K562 (cell line): ENCODE results near the gene CD19. TPM values are rescaled to one million over a fixed set of nuclear protein-coding genes. Genes with fewer than 3 reads are reported as not detected.

Experiments used
- ATAC-seq: fragments of 200-7000 bp; cut with Tn5 transposase; 3 replicates; pipeline ENCODE4 v1.9.1; 2020; ENCODE audit warnings: moderate library complexity
- BruUV-seq: library from RNA; stranded (reverse); fragments of 400-500 nt; replicated peaks from 2 replicates; lab custom pipeline; 2021; lab: Mats Ljungman, UMichigan
- CTCF ChIA-PET: fragments of 300-600 bp; formaldehyde crosslinking; extraction: SDS; loops from one replicate; lab custom pipeline; 2021; ENCODE audit warnings: low intra/inter-chr PET ratio; lab: Yijun Ruan, JAX
- POLR2A ChIA-PET: fragments of 300-600, 350-650 bp; sonication (Branson Sonifier 250); formaldehyde crosslinking; extraction: SDS; loops from one replicate; lab custom pipeline; 2021; ENCODE audit warnings: antibody characterized with exemption, inconsistent platforms; lab: Yijun Ruan, JAX
- DNase-seq, 4 experiments: peaks; one replicate each; pipeline versions ENCODE4 v3.0.0 to v3.0.0-alpha.2; 2011 to 2018; ENCODE audit warnings: low spot score in 3 of 4, mixed read lengths in 3 of 4; ENCODE audit errors: extremely low read depth in 1 of 4
- FAIRE-seq: peaks from 2 replicates; lab custom pipeline; 2011; peaks lifted over from hg19 to GRCh38; lab: Jason Lieb, UNC
- H2AFZ ChIP-seq: 2 replicates; pipeline ENCODE4 v1.6.0; 2011; ENCODE audit warnings: low read depth, low read length, control low read depth, inconsistent platforms
- H3K27ac ChIP-seq: fragments of 200-600 bp; 3 replicates; pipeline ENCODE4 v1.8.0; 2011; ENCODE audit warnings: low read depth, mild to moderate bottlenecking, control low read depth, inconsistent platforms, low read length, moderate library complexity, mixed read lengths; ENCODE audit errors: extremely low read depth
- H3K27me3 ChIP-seq, 2 experiments: fragments of 300-600 bp in 1 of 2; 2 replicates in 1 of 2; 3 replicates in 1 of 2; pipeline versions ENCODE4 v1.6.0 to v1.8.0; 2011; ENCODE audit warnings: inconsistent platforms in 2 of 2, low read length in 2 of 2, mild to moderate bottlenecking in 1 of 2, mixed read lengths in 1 of 2, moderate library complexity in 1 of 2; ENCODE audit not compliant: control insufficient read depth in 2 of 2, insufficient read depth in 2 of 2
- H3K36me3 ChIP-seq: fragments of 300-600 bp; 3 replicates; pipeline ENCODE4 v1.8.0; 2011; ENCODE audit warnings: mild to moderate bottlenecking, low read length, inconsistent platforms; ENCODE audit not compliant: control insufficient read depth, insufficient read depth
- H3K4me1 ChIP-seq, 2 experiments: fragments of 200-600 bp in 1 of 2; replicated peaks in 1 of 2; 2 replicates in 1 of 2; 3 replicates in 1 of 2; pipeline versions ENCODE4 v1.5.1 to v1.8.0; 2011; ENCODE audit warnings: inconsistent platforms in 2 of 2, low read length in 2 of 2, mild to moderate bottlenecking in 1 of 2, mixed read lengths in 1 of 2, moderate library complexity in 1 of 2; ENCODE audit not compliant: control insufficient read depth in 2 of 2, insufficient read depth in 2 of 2
- H3K4me2 ChIP-seq: 2 replicates; pipeline ENCODE4 v1.6.1; 2011; ENCODE audit warnings: low read length, control low read depth, inconsistent platforms, mixed read lengths; ENCODE audit not compliant: insufficient read depth
- H3K4me3 ChIP-seq: fragments of 200-600 bp; sonication (generic), shearing (Covaris generic); 2 replicates; pipeline ENCODE4 v1.5.1; 2016; ENCODE audit warnings: control low read depth, inconsistent platforms
- H3K79me2 ChIP-seq: fragments of 200-600 bp; 3 replicates; pipeline ENCODE4 v1.8.0; 2011; ENCODE audit warnings: low read length, inconsistent platforms; ENCODE audit not compliant: control insufficient read depth, insufficient read depth
- H3K9ac ChIP-seq, 2 experiments: 2 replicates each; pipeline versions ENCODE4 v1.6.0 to v1.6.1; 2011; ENCODE audit warnings: low read depth in 2 of 2, low read length in 2 of 2, control low read depth in 1 of 2, inconsistent platforms in 1 of 2, mild to moderate bottlenecking in 1 of 2, mixed read lengths in 1 of 2; ENCODE audit not compliant: insufficient read depth in 1 of 2
- H3K9me1 ChIP-seq: one replicate; pipeline ENCODE4 v1.6.0; 2011; ENCODE audit warnings: inconsistent platforms, mild to moderate bottlenecking, low read length, moderate library complexity; ENCODE audit not compliant: control insufficient read depth, insufficient read depth
- H3K9me3 ChIP-seq: replicated peaks from 2 replicates; pipeline ENCODE4 v1.5.1; 2011; ENCODE audit warnings: low read depth, low read length, inconsistent platforms; ENCODE audit not compliant: control insufficient read depth, insufficient read depth
- H4K20me1 ChIP-seq: replicated peaks from 2 replicates; pipeline ENCODE4 v1.6.1; 2011; ENCODE audit warnings: low read length, inconsistent platforms, mixed read lengths; ENCODE audit not compliant: control insufficient read depth, insufficient read depth
- RBM25 ChIP-seq: fragments of 200-400 bp; formaldehyde crosslinking; IDR thresholded peaks from 2 replicates; pipeline ENCODE4 v1.6.1; 2018; ENCODE audit warnings: low read length, low read depth, moderate library complexity; ENCODE audit not compliant: severe bottlenecking
- SIX5 ChIP-seq, 2 experiments: IDR thresholded peaks; 2 replicates each; pipeline ENCODE4 v1.6.1; 2011; ENCODE audit warnings: low read length in 2 of 2, borderline replicate concordance in 1 of 2, low read depth in 1 of 2, mild to moderate bottlenecking in 1 of 2, moderate library complexity in 1 of 2; ENCODE audit not compliant: insufficient read depth in 1 of 2
- ZNF121 ChIP-seq: sonication (generic); formaldehyde crosslinking; conservative IDR thresholded peaks from 2 replicates; pipeline ENCODE4 v1.8.0; 2022; ENCODE audit warnings: missing genetic modification reagents
- WGBS: fragments of 100-300 bp; shearing (Covaris generic); methylation state at CpG from one replicate; pipeline ENCODE4 v1.1.6; 2016; ENCODE audit warnings: low coverage, mixed read lengths; ENCODE audit not compliant: insufficient coverage; ENCODE audit errors: missing lambda C conversion rate; 5-methylcytosine and 5-hydroxymethylcytosine counted together
- in situ Hi-C: fragments of 300-500 bp; cut with MboI; formaldehyde crosslinking; loops from 4 replicates; pipeline ENCODE4 v1.15.0; 2018; ENCODE audit warnings: inconsistent platforms, mixed read lengths
- intact Hi-C: fragments of 100-400 bp; cut with micrococcal nuclease; formaldehyde crosslinking; loops from 2 replicates; pipeline ENCODE4 v1.14.2; 2022
- polyA plus RNA-seq, 8 experiments: library from polyadenylated mRNA; depleted of rRNA in 4 of 8; stranded (reverse) in 5 of 8; unstranded in 3 of 8; fragments of >200 nt; fragmentation: Nextera tagmentation in 2 of 8; fragmentation: Illumina TruSeq in 1 of 8; extraction: Ambion mirVana in 2 of 8; extraction: Trizol in 1 of 8; gene quantifications; 2 replicates each; pipeline versions ENCODE4 v1.2.1 to v1.2.3, GENCODE V29; 2011 to 2014; ENCODE audit warnings: inconsistent platforms in 1 of 8, missing spikeins in 1 of 8
- total RNA-seq, 7 experiments: library from RNA; depleted of rRNA in 6 of 7; stranded (reverse); fragments of >200 nt in 6 of 7; fragmentation: Illumina TruSeq in 2 of 7; extraction: Trizol in 2 of 7; gene quantifications; 2 replicates each; pipeline versions ENCODE4 v1.2.1 to v1.2.3, GENCODE V29; 2011 to 2021; ENCODE audit warnings: low replicate concordance in 1 of 7

Gene CD19
- total and polyA plus RNA-seq, 9 of the 15 experiments (the other 6 are each of a cell fraction or from before 2014, with no cell fraction given): 0.27 to 3.7 (median 2.0) TPM; not detected in 1

GRCh38 chr16:28946681-28947080 lies 14.9 kb downstream of the CD19 start:
- POLR2A ChIA-PET: no interaction called here
- no peak for DNase-seq
- no peaks in the 10 kb centered on the region for H4K20me1 ChIP-seq
- no peak for ATAC-seq
- no peak overlapping the region for H3K4me2 ChIP-seq
- no peak overlapping the region for H3K27ac ChIP-seq
- H3K4me3 ChIP-seq: no peak overlapping the region
- peaks cover 6 to 21% of the 10 kb centered on the region in 2 experiments; a peak in 4 of 5 replicates for H3K4me1 ChIP-seq
- intact Hi-C loops (loop anchor here (5.0 kb wide), 1 partner anchor 74 kb away; no protein-coding TSS in a partner anchor), in situ Hi-C loops (loop anchor here (25.0 kb wide), 1 partner anchor 509 kb away; no protein-coding TSS in a partner anchor)
- FAIRE-seq: no peak
- H3K27me3 ChIP-seq: no peaks in the 10 kb centered on the region
- H3K9me1 ChIP-seq: no peaks in the 10 kb centered on the region
- no peaks in the 10 kb centered on the region for H3K36me3 ChIP-seq
- H2AFZ ChIP-seq: no peak overlapping the region
- H3K9me3 ChIP-seq: no peaks in the 10 kb centered on the region
- H3K79me2 ChIP-seq: peaks cover 9% of the 10 kb centered on the region
- WGBS: 56% methylated on average over 4 of the region's 4 CpGs
- CTCF ChIA-PET: no interaction called here
- BruUV-seq: no TSS peak
- no peak overlapping the region for H3K9ac ChIP-seq
- peak; percentile 99 for TF ChIP-seq ZNF121 (CRISPR knock-in tag)
- peak; percentile 28 for TF ChIP-seq RBM25
- TF ChIP-seq SIX5 (IDR thresholded peaks at IDR 0.05; ENCODE audit: borderline replicate concordance in 1 of 2, insufficient read depth in 1 of 2, low read depth in 1 of 2, low read length in 2 of 2): no peak
